OCI-LY3 (cell line): ENCODE measurements around the gene MAP2K7.

ENCODE experiments used
- H2AFZ ChIP-seq: fragments of 200-600, 300-600 bp; shearing (Covaris generic); 2 replicates; pipeline ENCODE4 v1.6.0; 2014; ENCODE audit warnings: antibody characterized with exemption, low read depth, low read length
- H3K27ac ChIP-seq: fragments of 200-600, 300-600 bp; sonication (generic); 2 replicates; pipeline ENCODE4 v1.5.1; 2014; ENCODE audit warnings: mild to moderate bottlenecking, low read length, moderate library complexity, mixed read lengths
- H3K27me3 ChIP-seq: fragments of 200-600, 300-600 bp; sonication (generic); 2 replicates; pipeline ENCODE4 v1.6.1; 2014; ENCODE audit warnings: low read depth, low read length, mixed read lengths
- H3K36me3 ChIP-seq: fragments of 200-600, 300-600 bp; sonication (generic); replicated peaks from 2 replicates; pipeline ENCODE3; 2014; ENCODE audit warnings: low read depth, low read length, mixed read lengths
- H3K4me1 ChIP-seq: fragments of 300-600, 200-600 bp; sonication (generic); 2 replicates; pipeline ENCODE4 v1.6.1; 2014; ENCODE audit warnings: low read length, mixed read lengths
- H3K4me2 ChIP-seq: fragments of 200-600, 300-600 bp; sonication (generic); 2 replicates; pipeline ENCODE4 v1.6.1; 2014; ENCODE audit warnings: low read length, mixed read lengths
- H3K4me3 ChIP-seq: fragments of 300-600, 200-600 bp; sonication (generic); 2 replicates; pipeline ENCODE4 v1.5.1; 2014; ENCODE audit warnings: antibody characterized with exemption, mild to moderate bottlenecking, low read length, moderate library complexity
- H3K79me2 ChIP-seq: fragments of 300-600, 200-600 bp; shearing (Covaris generic); 2 replicates; pipeline ENCODE4 v1.6.1; 2014; ENCODE audit warnings: mild to moderate bottlenecking, low read length, mixed read lengths
- H3K9ac ChIP-seq: fragments of 300-600, 200-600 bp; shearing (Covaris generic); 2 replicates; pipeline ENCODE4 v1.6.0; 2014; ENCODE audit warnings: mild to moderate bottlenecking, low read length, moderate library complexity
- H3K9me3 ChIP-seq: fragments of 200-600, 300-600 bp; shearing (Covaris generic); 2 replicates; pipeline ENCODE4 v1.6.1; 2014; ENCODE audit warnings: low read length, mixed read lengths; ENCODE audit not compliant: insufficient read depth
- H4K20me1 ChIP-seq: fragments of 200-600, 300-600 bp; sonication (generic); 2 replicates; pipeline ENCODE4 v1.6.1; 2016; ENCODE audit warnings: low read length, mixed read lengths; ENCODE audit not compliant: insufficient read depth
- EZH2phosphoT487 ChIP-seq: fragments of 200-600 bp; shearing (Covaris generic); IDR thresholded peaks from 2 replicates; pipeline ENCODE4 v1.6.1; 2018; ENCODE audit warnings: antibody characterized with exemption, mixed run types, low read depth
- TF ChIP-seq, protein P1 (sequence below): fragments of 200-600, 300-600 bp; sonication (generic); IDR thresholded peaks from 2 replicates; pipeline ENCODE4 v1.5.1; 2014; ENCODE audit warnings: antibody characterized with exemption, low read length, low read depth

MAP2K7 gene

GRCh38 chr19:7868671-7869452, 34.8 kb upstream of the MAP2K7 start:
- peak overlapping the region; percentile 75 for H3K4me3 ChIP-seq
- no peaks in the 10 kb centered on the region for H4K20me1 ChIP-seq
- TF ChIP-seq, protein P1, sequence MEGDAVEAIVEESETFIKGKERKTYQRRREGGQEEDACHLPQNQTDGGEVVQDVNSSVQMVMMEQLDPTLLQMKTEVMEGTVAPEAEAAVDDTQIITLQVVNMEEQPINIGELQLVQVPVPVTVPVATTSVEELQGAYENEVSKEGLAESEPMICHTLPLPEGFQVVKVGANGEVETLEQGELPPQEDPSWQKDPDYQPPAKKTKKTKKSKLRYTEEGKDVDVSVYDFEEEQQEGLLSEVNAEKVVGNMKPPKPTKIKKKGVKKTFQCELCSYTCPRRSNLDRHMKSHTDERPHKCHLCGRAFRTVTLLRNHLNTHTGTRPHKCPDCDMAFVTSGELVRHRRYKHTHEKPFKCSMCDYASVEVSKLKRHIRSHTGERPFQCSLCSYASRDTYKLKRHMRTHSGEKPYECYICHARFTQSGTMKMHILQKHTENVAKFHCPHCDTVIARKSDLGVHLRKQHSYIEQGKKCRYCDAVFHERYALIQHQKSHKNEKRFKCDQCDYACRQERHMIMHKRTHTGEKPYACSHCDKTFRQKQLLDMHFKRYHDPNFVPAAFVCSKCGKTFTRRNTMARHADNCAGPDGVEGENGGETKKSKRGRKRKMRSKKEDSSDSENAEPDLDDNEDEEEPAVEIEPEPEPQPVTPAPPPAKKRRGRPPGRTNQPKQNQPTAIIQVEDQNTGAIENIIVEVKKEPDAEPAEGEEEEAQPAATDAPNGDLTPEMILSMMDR = peak; percentile 71
- TF ChIP-seq EZH2phosphoT487 = no peak
- no peaks in the 10 kb centered on the region for H3K27me3 ChIP-seq
- peaks cover 21% of the 10 kb centered on the region for H3K4me1 ChIP-seq
- H3K36me3 ChIP-seq = no peaks in the 10 kb centered on the region
- H3K79me2 ChIP-seq = no peaks in the 10 kb centered on the region
- H3K27ac ChIP-seq = no peak overlapping the region
- peak overlapping the region; percentile 70 for H3K4me2 ChIP-seq
- H3K9me3 ChIP-seq = no peaks in the 10 kb centered on the region
- H3K9ac ChIP-seq = peak overlapping the region; percentile 50
- peak overlapping the region; percentile 33; the same call in 1 of the 2 replicates for H2AFZ ChIP-seq

GRCh38 chr19:7869453-7869909, 34.2 kb upstream of the MAP2K7 start:
- Histone ChIP-seq H3K27ac (no peak overlapping the region), H3K4me1 (peaks cover 21% of the 10 kb centered on the region)

DNA sequence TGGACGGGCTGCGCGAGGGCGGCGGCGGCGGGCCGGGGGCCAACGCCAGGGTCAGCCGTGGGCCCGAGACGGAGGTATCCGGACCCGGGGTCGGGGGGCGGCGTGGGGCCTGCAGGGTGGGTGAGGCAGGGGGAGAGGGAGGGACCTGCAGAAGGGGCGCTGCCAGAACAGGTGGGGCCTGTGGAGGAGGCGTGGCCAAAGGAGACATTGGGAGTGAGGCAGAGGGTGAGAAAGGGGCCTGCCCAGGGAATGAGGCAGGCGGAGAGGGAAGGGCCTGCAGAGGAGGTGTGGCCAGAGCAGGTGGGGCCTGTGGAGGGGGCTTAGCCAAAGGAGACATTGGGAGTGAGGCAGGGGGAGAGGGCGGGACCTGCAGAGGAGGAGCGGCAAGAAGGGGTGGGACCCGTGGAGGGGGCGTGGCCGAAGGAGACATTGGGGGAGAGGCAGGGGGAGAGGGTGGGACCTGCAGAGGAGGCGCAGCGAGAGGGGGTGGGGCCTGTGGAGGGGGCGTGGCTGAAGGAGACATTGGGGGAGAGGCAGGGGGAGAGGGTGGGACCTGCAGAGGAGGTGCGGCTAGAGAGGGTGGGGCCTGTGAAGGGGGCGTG, 33.7 kb upstream of the MAP2K7 start:
- Histone ChIP-seq H3K4me3 (no peak overlapping the region), H3K9me3 (no peaks in the 10 kb centered on the region), H4K20me1 (no peaks in the 10 kb centered on the region), H3K79me2 (no peaks in the 10 kb centered on the region), H3K9ac (no peak overlapping the region), H3K4me2 (no peak overlapping the region), H3K4me1 (peaks cover 21% of the 10 kb centered on the region), H3K36me3 (no peaks in the 10 kb centered on the region), H3K27me3 (no peaks in the 10 kb centered on the region), H2AFZ (no peak overlapping the region), H3K27ac (no peak overlapping the region)
- TF ChIP-seq EZH2phosphoT487 = no peak
- TF ChIP-seq, protein P1 = no peak

More at GRCh38 chr19:7869453-7869909, 34.2 kb upstream of the MAP2K7 start:
- Histone ChIP-seq H3K4me2 (peak overlapping the region; percentile 70), H3K9me3 (no peaks in the 10 kb centered on the region), H3K36me3 (no peaks in the 10 kb centered on the region), H3K9ac (no peak overlapping the region), H4K20me1 (no peaks in the 10 kb centered on the region), H2AFZ (no peak overlapping the region; the same call in 1 of the 2 replicates), H3K27me3 (no peaks in the 10 kb centered on the region), H3K4me3 (peak overlapping the region; percentile 75), H3K79me2 (no peaks in the 10 kb centered on the region)
- TF ChIP-seq, protein P1 = no peak; the same call in 1 of the 2 replicates
- no peak for TF ChIP-seq EZH2phosphoT487
